ENCODE measurements around the gene TTC22.
A peak's percentile ranks its signal among the peaks of the same experiment; 100 is the strongest.

The TTC22 gene

GRCh38 chr1:54809496-54810074 is 8.5 kb upstream of the TTC22 start:
- TF ChIP-seq, protein P1, sequence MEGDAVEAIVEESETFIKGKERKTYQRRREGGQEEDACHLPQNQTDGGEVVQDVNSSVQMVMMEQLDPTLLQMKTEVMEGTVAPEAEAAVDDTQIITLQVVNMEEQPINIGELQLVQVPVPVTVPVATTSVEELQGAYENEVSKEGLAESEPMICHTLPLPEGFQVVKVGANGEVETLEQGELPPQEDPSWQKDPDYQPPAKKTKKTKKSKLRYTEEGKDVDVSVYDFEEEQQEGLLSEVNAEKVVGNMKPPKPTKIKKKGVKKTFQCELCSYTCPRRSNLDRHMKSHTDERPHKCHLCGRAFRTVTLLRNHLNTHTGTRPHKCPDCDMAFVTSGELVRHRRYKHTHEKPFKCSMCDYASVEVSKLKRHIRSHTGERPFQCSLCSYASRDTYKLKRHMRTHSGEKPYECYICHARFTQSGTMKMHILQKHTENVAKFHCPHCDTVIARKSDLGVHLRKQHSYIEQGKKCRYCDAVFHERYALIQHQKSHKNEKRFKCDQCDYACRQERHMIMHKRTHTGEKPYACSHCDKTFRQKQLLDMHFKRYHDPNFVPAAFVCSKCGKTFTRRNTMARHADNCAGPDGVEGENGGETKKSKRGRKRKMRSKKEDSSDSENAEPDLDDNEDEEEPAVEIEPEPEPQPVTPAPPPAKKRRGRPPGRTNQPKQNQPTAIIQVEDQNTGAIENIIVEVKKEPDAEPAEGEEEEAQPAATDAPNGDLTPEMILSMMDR (IDR thresholded peaks at IDR 0.05; ENCODE audit: poor library complexity, severe bottlenecking): no peak
- no peak overlapping the region for H3K27ac ChIP-seq (ENCODE audit: poor library complexity, severe bottlenecking)
- no peak for ATAC-seq (ENCODE audit: low read depth)
- H3K27me3 ChIP-seq (ENCODE audit: insufficient read depth, poor library complexity, severe bottlenecking): no peaks in the 10 kb centered on the region
- H3K4me1 ChIP-seq (ENCODE audit: insufficient read depth, poor library complexity, severe bottlenecking): peaks cover 3% of the 10 kb centered on the region
- no peaks in the 10 kb centered on the region for H3K36me3 ChIP-seq (ENCODE audit: low read depth)
- H3K4me3 ChIP-seq (ENCODE audit: severe bottlenecking): no peak overlapping the region
- H3K9me3 ChIP-seq (ENCODE audit: severe bottlenecking): no peaks in the 10 kb centered on the region
- DNase-seq (ENCODE audit: low spot score): no peak

DNA sequence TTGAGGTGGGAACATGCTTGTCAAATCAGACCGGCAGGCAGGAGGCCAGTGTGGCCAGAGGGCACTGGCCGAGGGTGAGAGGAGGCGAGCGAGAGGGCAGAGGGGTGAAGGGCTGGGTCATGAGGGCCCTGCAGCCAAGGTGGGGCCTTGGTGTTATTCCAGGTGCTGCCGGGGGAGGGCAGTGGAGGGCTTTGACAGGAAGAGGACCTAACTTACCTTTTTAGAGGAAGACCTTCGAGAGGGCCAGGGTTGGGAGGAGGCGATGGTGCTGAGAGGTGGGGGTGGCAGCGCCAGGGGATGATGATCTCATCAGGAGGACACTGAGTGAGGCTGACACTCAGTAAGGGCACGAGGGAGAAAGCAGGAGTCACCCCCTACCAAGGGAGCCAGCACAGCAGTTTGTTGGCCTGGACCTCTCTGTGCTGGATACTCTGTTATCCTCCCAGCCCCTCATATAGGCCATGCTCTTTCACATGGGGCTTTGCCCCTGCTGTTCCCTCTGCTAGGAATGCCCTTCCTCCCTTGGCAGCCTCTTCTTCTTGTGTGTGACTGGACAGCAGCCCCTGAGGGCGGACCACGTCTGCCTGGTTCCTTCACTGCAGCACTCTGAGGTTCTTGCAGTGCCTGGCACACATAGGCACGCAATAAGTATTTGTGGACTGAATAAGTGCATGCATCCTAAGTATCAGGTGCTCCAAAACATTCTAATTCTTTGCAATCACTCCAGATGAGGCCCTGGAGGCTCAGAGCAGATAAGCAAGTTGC is 7.5 kb upstream of the TTC22 start:
- peaks cover 5% of the 10 kb centered on the region for H3K4me1 ChIP-seq (ENCODE audit: insufficient read depth, poor library complexity, severe bottlenecking)
- H3K27ac ChIP-seq (ENCODE audit: poor library complexity, severe bottlenecking): no peak overlapping the region
- ATAC-seq (ENCODE audit: low read depth) (no peak), DNase-seq (ENCODE audit: low spot score) (no peak)
- TF ChIP-seq, protein P1 (IDR thresholded peaks at IDR 0.05; ENCODE audit: poor library complexity, severe bottlenecking): no peak
- H3K9me3 ChIP-seq (ENCODE audit: severe bottlenecking): no peaks in the 10 kb centered on the region
- H3K27me3 ChIP-seq (ENCODE audit: insufficient read depth, poor library complexity, severe bottlenecking): no peaks in the 10 kb centered on the region
- H3K36me3 ChIP-seq (ENCODE audit: low read depth): no peaks in the 10 kb centered on the region
- no peak overlapping the region for H3K4me3 ChIP-seq (ENCODE audit: severe bottlenecking)

DNA sequence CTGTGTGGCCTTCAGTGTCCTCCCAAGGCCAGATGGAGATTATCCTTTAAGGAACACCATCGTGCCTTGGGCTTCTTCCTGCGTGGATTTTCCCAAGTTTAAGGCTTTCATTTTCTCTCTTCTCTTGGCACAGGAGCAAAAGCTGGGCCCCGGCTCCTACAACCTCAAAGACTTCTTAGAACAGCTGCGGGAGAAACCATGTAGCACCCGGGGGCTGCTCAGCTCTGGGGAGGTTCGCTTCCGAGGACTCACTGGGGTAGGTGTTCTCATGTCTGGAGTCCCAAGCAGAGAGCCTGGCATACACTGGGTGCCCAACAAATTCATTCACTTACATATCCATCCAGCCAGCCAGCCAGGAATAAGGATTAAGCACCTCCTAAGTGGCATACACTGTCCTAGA is 6.6 kb upstream of the TTC22 start:
- no peak for DNase-seq (ENCODE audit: low spot score)
- H3K4me1 ChIP-seq (ENCODE audit: insufficient read depth, poor library complexity, severe bottlenecking): peaks cover 5% of the 10 kb centered on the region
- H3K36me3 ChIP-seq (ENCODE audit: low read depth): no peaks in the 10 kb centered on the region
- H3K4me3 ChIP-seq (ENCODE audit: severe bottlenecking): no peak overlapping the region
- no peaks in the 10 kb centered on the region for H3K27me3 ChIP-seq (ENCODE audit: insufficient read depth, poor library complexity, severe bottlenecking)
- TF ChIP-seq, protein P1 (IDR thresholded peaks at IDR 0.05; ENCODE audit: poor library complexity, severe bottlenecking): no peak
- no peak for ATAC-seq (ENCODE audit: low read depth)
- no peak overlapping the region for H3K27ac ChIP-seq (ENCODE audit: poor library complexity, severe bottlenecking)
- H3K9me3 ChIP-seq (ENCODE audit: severe bottlenecking): no peaks in the 10 kb centered on the region

GRCh38 chr1:54806931-54807611 is 5.9 kb upstream of the TTC22 start:
- DNase-seq (ENCODE audit: low spot score) (no peak), ATAC-seq (ENCODE audit: low read depth) (peak; percentile 33; the same call in 2 of the 3 replicates)
- Histone ChIP-seq H3K4me1 (ENCODE audit: insufficient read depth, poor library complexity, severe bottlenecking) (peaks cover 5% of the 10 kb centered on the region), H3K4me3 (ENCODE audit: severe bottlenecking) (no peak overlapping the region), H3K36me3 (ENCODE audit: low read depth) (no peaks in the 10 kb centered on the region), H3K27ac (ENCODE audit: poor library complexity, severe bottlenecking) (no peak overlapping the region), H3K9me3 (ENCODE audit: severe bottlenecking) (no peaks in the 10 kb centered on the region), H3K27me3 (ENCODE audit: insufficient read depth, poor library complexity, severe bottlenecking) (no peaks in the 10 kb centered on the region)
- TF ChIP-seq, protein P1 (IDR thresholded peaks at IDR 0.05; ENCODE audit: poor library complexity, severe bottlenecking): no peak
